IMR-90 (cell line): Measurements from ENCODE around the gene ESPL1.

Source experiments
- BHLHE40 ChIP-seq: fragments of 150-350 bp; IDR thresholded peaks from 2 replicates; pipeline ENCODE4 v1.6.1; 2016; ENCODE audit warnings: mild to moderate bottlenecking, low read depth, low read length
- CHD1 ChIP-seq: IDR thresholded peaks from 2 replicates; pipeline ENCODE4 v1.6.1; 2012; ENCODE audit warnings: low read depth, low read length, improper control_type of control experiment
- CTCF ChIP-seq: conservative IDR thresholded peaks from 2 replicates; pipeline ENCODE4 v1.5.1; 2012; ENCODE audit warnings: mild to moderate bottlenecking, low read depth, low read length, improper control_type of control experiment
- ELK1 ChIP-seq: fragments of 150-350 bp; IDR thresholded peaks from 2 replicates; pipeline ENCODE4 v1.6.1; 2016; ENCODE audit warnings: low read depth, mild to moderate bottlenecking, low read length, moderate library complexity, borderline replicate concordance
- MAFK ChIP-seq: IDR thresholded peaks from 2 replicates; pipeline ENCODE4 v1.6.1; 2012; ENCODE audit warnings: low read depth, low read length, improper control_type of control experiment
- MAZ ChIP-seq: IDR thresholded peaks from 2 replicates; pipeline ENCODE4 v1.6.1; 2012; ENCODE audit warnings: low read depth, mild to moderate bottlenecking, low read length, improper control_type of control experiment, moderate library complexity, borderline replicate concordance
- MXI1 ChIP-seq: IDR thresholded peaks from 2 replicates; pipeline ENCODE4 v1.6.1; 2012; ENCODE audit warnings: low read depth, mild to moderate bottlenecking, low read length, moderate library complexity, borderline replicate concordance
- POLR2A ChIP-seq: IDR thresholded peaks from 2 replicates; pipeline ENCODE4 v1.6.1; 2012; ENCODE audit warnings: mild to moderate bottlenecking, low read depth, low read length
- RAD21 ChIP-seq: IDR thresholded peaks from 2 replicates; pipeline ENCODE4 v1.6.1; 2012; ENCODE audit warnings: low read length, improper control_type of control experiment
- RCOR1 ChIP-seq: IDR thresholded peaks from 2 replicates; pipeline ENCODE4 v1.6.1; 2012; ENCODE audit warnings: mild to moderate bottlenecking, low read length, improper control_type of control experiment; ENCODE audit not compliant: insufficient replicate concordance
- RFX5 ChIP-seq: IDR thresholded peaks from 2 replicates; pipeline ENCODE4 v1.8.0; 2012; ENCODE audit warnings: low read depth, mild to moderate bottlenecking, low read length, moderate library complexity
- SMC3 ChIP-seq: fragments of 150-350 bp; IDR thresholded peaks from 2 replicates; pipeline ENCODE4 v1.6.1; 2016; ENCODE audit warnings: low read depth, mild to moderate bottlenecking, antibody characterized with exemption, low read length, moderate library complexity

- TF ChIP-seq CTCF (no peak), BHLHE40 (no peak), POLR2A (no peak), MXI1 (no peak), MAFK (no peak), RFX5 (no peak), MAZ (no peak), ELK1 (no peak), SMC3 (no peak), RAD21 (no peak), RCOR1 (no peak), CHD1 (no peak)
These were observed 9.3 kb upstream of the ESPL1 start for GRCh38 chr12:53258541-53259539.
